ENCODE data around the gene ALAS1. TPM values are rescaled to one million over a fixed set of nuclear protein-coding genes. Genes with fewer than 3 reads are reported as not detected.
A peak's percentile ranks its signal among the peaks of the same experiment; 100 is the strongest.

Gene ALAS1
- total and polyA plus RNA-seq, 2 of the 13 experiments (the other 11 are each of a cell fraction or from before 2014, with no cell fraction given): 36.0 to 43.2 TPM

DNA sequence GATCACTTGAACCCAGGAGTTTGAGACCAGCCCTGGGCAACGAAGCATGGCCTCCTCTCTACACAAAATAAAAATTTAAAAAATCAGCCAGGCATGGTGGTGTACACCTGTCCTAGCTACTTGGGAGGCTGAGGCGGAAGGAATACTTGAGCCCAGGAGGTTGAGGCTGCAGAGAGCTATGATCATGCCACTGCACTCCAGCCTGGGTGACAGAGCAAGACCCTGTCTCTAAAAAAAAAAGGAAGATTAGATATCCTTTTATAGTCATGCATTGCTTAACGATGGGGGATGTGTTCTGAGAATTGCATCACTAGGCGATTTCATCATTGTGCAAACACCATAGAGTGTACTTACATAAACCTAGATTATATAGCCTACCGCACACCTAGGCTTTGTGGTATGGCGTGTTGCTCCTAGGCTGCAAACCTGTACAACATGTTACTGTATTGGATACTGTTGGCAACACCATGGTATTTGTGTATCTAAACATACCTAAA is 12.6 kb downstream of the ALAS1 start (continued):
- TF ChIP-seq ZNF142 (CRISPR knock-in tag; IDR thresholded peaks at IDR 0.05) (peak; percentile 98), ZNF33B (CRISPR knock-in tag; IDR thresholded peaks at IDR 0.05) (0 out of 2 replicates have a peak, but pooled peaks have one; percentile 36), RFXAP (CRISPR knock-in tag; IDR thresholded peaks at IDR 0.05; ENCODE audit: borderline replicate concordance) (0 out of 2 replicates have a peak, but pooled peaks have one; percentile 59), ZNF790 (CRISPR knock-in tag; IDR thresholded peaks at IDR 0.05; ENCODE audit: borderline replicate concordance) (no peak), ZMYM4 (CRISPR knock-in tag; IDR thresholded peaks at IDR 0.05) (peak; percentile 54; the same call in 1 of the 2 replicates), NFYC (CRISPR knock-in tag; IDR thresholded peaks at IDR 0.05) (peak; percentile 28; the same call in 1 of the 2 replicates), PITX1 (CRISPR knock-in tag; IDR thresholded peaks at IDR 0.05) (peak; percentile 91), ZFP90 (CRISPR knock-in tag; IDR thresholded peaks at IDR 0.05; ENCODE audit: borderline replicate concordance) (peak; percentile 94), ZNF780A (CRISPR knock-in tag; IDR thresholded peaks at IDR 0.05) (no peak), DRAP1 (CRISPR knock-in tag; IDR thresholded peaks at IDR 0.05) (peak; percentile 57; the same call in 1 of the 2 replicates), ZNF264 (CRISPR knock-in tag; IDR thresholded peaks at IDR 0.05) (peak; percentile 67), ZNF891 (CRISPR knock-in tag; IDR thresholded peaks at IDR 0.05) (no peak), ZKSCAN8 (CRISPR knock-in tag; IDR thresholded peaks at IDR 0.05; ENCODE audit: borderline replicate concordance) (peak; percentile 78; the same call in 1 of the 2 replicates), MAFK (conservative IDR thresholded peaks at IDR 0.05 in 1 of 2, IDR thresholded peaks at IDR 0.05 in 1 of 2; ENCODE audit: low read length in 2 of 2) (peak; percentile 34 to 41; a peak in 2 of 4 replicates), DMAP1 (CRISPR knock-in tag; IDR thresholded peaks at IDR 0.05) (peak; percentile 72), ZNF432 (CRISPR knock-in tag; IDR thresholded peaks at IDR 0.05; ENCODE audit: borderline replicate concordance) (no peak), TP53 (CRISPR knock-in tag; conservative IDR thresholded peaks at IDR 0.05) (0 out of 2 replicates have a peak, but pooled peaks have one; percentile 28), NR2F6 (IDR thresholded peaks at IDR 0.05) (peak; percentile 72), NR2F6 (CRISPR knock-in tag; IDR thresholded peaks at IDR 0.05) (peak; percentile 85), ZNF350 (CRISPR knock-in tag; IDR thresholded peaks at IDR 0.05; ENCODE audit: borderline replicate concordance, low read depth) (no peak), FOXO1 (CRISPR knock-in tag; IDR thresholded peaks at IDR 0.05) (peak; percentile 73), ELF3 (CRISPR knock-in tag; IDR thresholded peaks at IDR 0.05) (peak; percentile 91), ARID5B (CRISPR knock-in tag; IDR thresholded peaks at IDR 0.05) (peak; percentile 96)

Measured in HepG2 (cell line).